ENCODE measurements around the gene ZNF366. TPM values are rescaled to one million over a fixed set of nuclear protein-coding genes. Genes with fewer than 3 reads are reported as not detected.
A peak's percentile ranks its signal among the peaks of the same experiment; 100 is the strongest.

Gene ZNF366
- total RNA-seq, 1 donor from 2014 or later = 7.9 TPM

GRCh38 chr5:72456391-72457074 lies 50.7 kb downstream of the ZNF366 start:
- Histone ChIP-seq H3K4me3 (no peak overlapping the region), H3K27ac (no peak overlapping the region), H3K4me1 (peaks cover 13 to 31% of the 10 kb centered on the region in 2 donors), H3K27me3 (no peaks in the 10 kb centered on the region), H3K36me3 (no peaks in the 10 kb centered on the region), H3K9me3 (no peaks in the 10 kb centered on the region)
- intact Hi-C loops (cut with DNase I) = no loop called here
- DNase-seq (ENCODE audit: low spot score in 2 of 2) = no peak
- no peak for TF ChIP-seq CTCF (IDR thresholded peaks at IDR 0.05)

GRCh38 chr5:72455476-72455875 lies 51.7 kb downstream of the ZNF366 start:
- intact Hi-C loops (cut with DNase I) = no loop called here
- no peaks in the 10 kb centered on the region for H3K36me3 ChIP-seq
- no peaks in the 10 kb centered on the region for H3K9me3 ChIP-seq
- no peak overlapping the region for H3K27ac ChIP-seq
- no peaks in the 10 kb centered on the region for H3K27me3 ChIP-seq
- H3K4me1 ChIP-seq = peaks cover 13 to 38% of the 10 kb centered on the region in 2 donors
- DNase-seq (ENCODE audit: low spot score in 2 of 2) = no peak
- TF ChIP-seq CTCF (IDR thresholded peaks at IDR 0.05) = no peak
- H3K4me3 ChIP-seq = no peak overlapping the region

- TF ChIP-seq CTCF (IDR thresholded peaks at IDR 0.05) = no peak
- Histone ChIP-seq H3K4me3 (no peak overlapping the region), H3K27me3 (no peaks in the 10 kb centered on the region), H3K27ac (peak overlapping the region; percentile 96 to 98), H3K36me3 (no peaks in the 10 kb centered on the region), H3K4me1 (peaks cover 13 to 38% of the 10 kb centered on the region in 2 donors), H3K9me3 (no peaks in the 10 kb centered on the region)
- DNase-seq (ENCODE audit: low spot score in 2 of 2) = no peak
- intact Hi-C loops (cut with DNase I) = no loop called here
Measured at GRCh38 chr5:72454996-72455395, 52.2 kb downstream of the ZNF366 start.

- Histone ChIP-seq H3K4me1 (peaks cover 13 to 30% of the 10 kb centered on the region in 2 donors), H3K9me3 (no peaks in the 10 kb centered on the region), H3K27me3 (no peaks in the 10 kb centered on the region), H3K36me3 (no peaks in the 10 kb centered on the region), H3K27ac (peak overlapping the region; percentile 96 to 98), H3K4me3 (no peak overlapping the region)
- intact Hi-C loops (cut with DNase I) = loop anchor here (2.0 kb wide), 3 partner anchors 51 to 85 kb away; no protein-coding TSS in a partner anchor
- no peak for TF ChIP-seq CTCF (IDR thresholded peaks at IDR 0.05)
- DNase-seq (ENCODE audit: low spot score in 2 of 2) = no peak
Measured at GRCh38 chr5:72453246-72453775, 53.9 kb downstream of the ZNF366 start.

GRCh38 chr5:72452515-72453245 lies 54.5 kb downstream of the ZNF366 start:
- H3K4me1 ChIP-seq = peaks cover 13 to 30% of the 10 kb centered on the region in 2 donors
- peak overlapping the region; percentile 96 to 98 for H3K27ac ChIP-seq
- no peak overlapping the region for H3K4me3 ChIP-seq
- intact Hi-C loops (cut with DNase I) = loop anchor here (1.0 to 2.0 kb wide), 4 partner anchors 17 to 84 kb away; no protein-coding TSS in a partner anchor
- TF ChIP-seq CTCF (IDR thresholded peaks at IDR 0.05) = no peak
- peak; percentile 49 to 93 for DNase-seq (ENCODE audit: low spot score in 2 of 2)
- no peaks in the 10 kb centered on the region for H3K27me3 ChIP-seq
- no peaks in the 10 kb centered on the region for H3K9me3 ChIP-seq
- H3K36me3 ChIP-seq = no peaks in the 10 kb centered on the region

Measured in ascending aorta (tissue), 2 donors.